IMR-90 (cell line): ENCODE measurements around the gene PPRC1. TPM values are rescaled to one million over a fixed set of nuclear protein-coding genes. Genes with fewer than 3 reads are reported as not detected.

Experiments used
- ATAC-seq: fragments of 200-7000 bp; cut with Tn5 transposase; 2 replicates; pipeline ENCODE4 v1.9.1; 2020; ENCODE audit warnings: low read depth, mild to moderate bottlenecking, moderate library complexity
- BruUV-seq: library from RNA; stranded (reverse); fragments of 400-500 nt; replicated peaks from 2 replicates; lab custom pipeline; 2021; lab: Mats Ljungman, UMichigan
- CTCF ChIA-PET: fragments of 300-600 bp; formaldehyde crosslinking; extraction: SDS; loops from one replicate; lab custom pipeline; 2021; ENCODE audit warnings: antibody characterized with exemption; lab: Yijun Ruan, JAX
- POLR2A ChIA-PET: fragments of 300-600 bp; sonication (Branson Sonifier 250); formaldehyde crosslinking; loops from one replicate; lab custom pipeline; 2022; ENCODE audit warnings: antibody characterized with exemption; ENCODE audit not compliant: unreplicated experiment; lab: Charles Lee
- DNase-seq: peaks from one replicate; pipeline ENCODE4 v3.0.0; 2013
- H2AFZ ChIP-seq: replicated peaks from 2 replicates; pipeline ENCODE3; 2013; ENCODE audit warnings: low read length, mild to moderate bottlenecking; ENCODE audit not compliant: poor library complexity
- H2AK5ac ChIP-seq: 2 replicates; pipeline ENCODE4 v1.6.1; 2013; ENCODE audit warnings: low read depth, low read length, inconsistent platforms
- H2AK9ac ChIP-seq: replicated peaks from 2 replicates; pipeline ENCODE3; 2013; ENCODE audit warnings: mild to moderate bottlenecking, low read depth, low read length, moderate library complexity; ENCODE audit not compliant: poor library complexity
- H2BK120ac ChIP-seq: 2 replicates; pipeline ENCODE4 v1.6.1; 2013; ENCODE audit warnings: low read depth, low read length, inconsistent platforms
- H2BK15ac ChIP-seq: 3 replicates; pipeline ENCODE4 v1.6.1; 2013; ENCODE audit warnings: low read depth, low read length, inconsistent platforms
- H2BK20ac ChIP-seq: 2 replicates; pipeline ENCODE4 v1.6.1; 2013; ENCODE audit warnings: low read depth, mild to moderate bottlenecking, inconsistent platforms, low read length, moderate library complexity
- H2BK5ac ChIP-seq: 2 replicates; pipeline ENCODE4 v1.6.1; 2013; ENCODE audit warnings: mild to moderate bottlenecking, low read depth, low read length, inconsistent platforms; ENCODE audit not compliant: poor library complexity, severe bottlenecking
- H3K14ac ChIP-seq: replicated peaks from 2 replicates; pipeline ENCODE4 v1.6.1; 2013; ENCODE audit warnings: low read depth, low read length, inconsistent platforms
- H3K18ac ChIP-seq: 2 replicates; pipeline ENCODE4 v1.6.1; 2013; ENCODE audit warnings: low read depth, low read length, control low read depth
- H3K23ac ChIP-seq: 2 replicates; pipeline ENCODE4 v1.6.1; 2013; ENCODE audit warnings: low read depth, low read length, inconsistent platforms
- H3K27ac ChIP-seq: 2 replicates; pipeline ENCODE4 v1.5.1; 2013; ENCODE audit warnings: mild to moderate bottlenecking, control low read depth, low read length; ENCODE audit not compliant: insufficient read depth
- H3K27me3 ChIP-seq: 2 replicates; pipeline ENCODE4 v1.6.1; 2013; ENCODE audit warnings: low read length; ENCODE audit not compliant: control insufficient read depth, insufficient read depth
- H3K36me3 ChIP-seq: 2 replicates; pipeline ENCODE4 v1.6.1; 2013; ENCODE audit warnings: low read length, mixed read lengths; ENCODE audit not compliant: control insufficient read depth, insufficient read depth
- H3K4ac ChIP-seq: 2 replicates; pipeline ENCODE4 v1.6.1; 2013; ENCODE audit warnings: low read depth, low read length, inconsistent platforms
- H3K4me1 ChIP-seq: 2 replicates; pipeline ENCODE4 v1.6.1; 2013; ENCODE audit warnings: low read length, mixed read lengths; ENCODE audit not compliant: control insufficient read depth, insufficient read depth
- H3K4me2 ChIP-seq: 2 replicates; pipeline ENCODE4 v1.6.1; 2013; ENCODE audit warnings: low read depth, mild to moderate bottlenecking, control low read depth, low read length, moderate library complexity
- H3K4me3 ChIP-seq: 2 replicates; pipeline ENCODE4 v1.5.1; 2013; ENCODE audit warnings: low read depth, mild to moderate bottlenecking, control low read depth, low read length, moderate library complexity; ENCODE audit not compliant: insufficient read depth
- H3K56ac ChIP-seq: 2 replicates; pipeline ENCODE4 v1.6.1; 2013; ENCODE audit warnings: low read length, inconsistent platforms; ENCODE audit not compliant: insufficient read depth; ENCODE audit errors: extremely low read depth
- H3K79me1 ChIP-seq, 2 experiments: 2 replicates each; pipeline ENCODE4 v1.6.1; 2013; ENCODE audit warnings: low read length in 2 of 2, inconsistent platforms in 1 of 2, low read depth in 1 of 2
- H3K9ac ChIP-seq: 2 replicates; pipeline ENCODE4 v1.6.1; 2013; ENCODE audit warnings: low read depth, low read length, control low read depth
- H3K9me1 ChIP-seq: 2 replicates; pipeline ENCODE4 v1.6.1; 2013; ENCODE audit warnings: low read length, inconsistent platforms; ENCODE audit not compliant: insufficient read depth
- H3K9me3 ChIP-seq: 2 replicates; pipeline ENCODE4 v1.6.1; 2013; ENCODE audit warnings: low read length; ENCODE audit not compliant: control insufficient read depth, insufficient read depth
- H4K20me1 ChIP-seq: 2 replicates; pipeline ENCODE4 v1.6.1; 2013; ENCODE audit warnings: low read length, inconsistent platforms; ENCODE audit not compliant: insufficient read depth
- H4K5ac ChIP-seq: 2 replicates; pipeline ENCODE4 v1.6.1; 2013; ENCODE audit warnings: mild to moderate bottlenecking, low read depth, low read length, control low read depth
- H4K8ac ChIP-seq, 2 experiments: 2 replicates each; pipeline ENCODE4 v1.6.1; 2013; ENCODE audit warnings: low read depth in 2 of 2, low read length in 2 of 2, control low read depth in 1 of 2, inconsistent platforms in 1 of 2
- H4K91ac ChIP-seq: 2 replicates; pipeline ENCODE4 v1.6.1; 2013; ENCODE audit warnings: low read depth, low read length, inconsistent platforms; ENCODE audit not compliant: insufficient read depth
- MXI1 ChIP-seq: IDR thresholded peaks from 2 replicates; pipeline ENCODE4 v1.6.1; 2012; ENCODE audit warnings: low read depth, mild to moderate bottlenecking, low read length, moderate library complexity, borderline replicate concordance
- SMC3 ChIP-seq: fragments of 150-350 bp; IDR thresholded peaks from 2 replicates; pipeline ENCODE4 v1.6.1; 2016; ENCODE audit warnings: low read depth, mild to moderate bottlenecking, antibody characterized with exemption, low read length, moderate library complexity
- WGBS, 2 experiments: methylation state at CpG; one replicate each; pipeline versions ENCODE4 v1.1.5 to v1.1.7; 2013; ENCODE audit warnings: missing lambda C conversion rate in 2 of 2; ENCODE audit not compliant: insufficient read length in 1 of 2; ENCODE audit errors: extremely low coverage in 2 of 2; 5-methylcytosine and 5-hydroxymethylcytosine counted together
- dilution Hi-C: fragments of 300-500 bp; cut with HindIII; formaldehyde crosslinking; loops from one replicate; pipeline ENCODE4 v1.14.3; 2018; ENCODE audit warnings: low sequenced_read_pairs; ENCODE audit not compliant: unreplicated experiment
- in situ Hi-C: fragments of 300-500 bp; cut with MboI; formaldehyde crosslinking; loops from 3 replicates; pipeline ENCODE4 v1.14.3; 2019; ENCODE audit warnings: low sequenced_read_pairs, inconsistent platforms, mixed read lengths
- intact Hi-C: fragments of 100-400 bp; cut with micrococcal nuclease; formaldehyde crosslinking; loops from 2 replicates; pipeline ENCODE4 v1.10.0; 2022
- polyA plus RNA-seq, 3 experiments: library from polyadenylated mRNA; depleted of rRNA; stranded (reverse); fragments of >200 nt; gene quantifications; 2 replicates each; pipeline ENCODE4 v1.2.3, GENCODE V29; 2012; ENCODE audit warnings: low replicate concordance in 1 of 3
- total RNA-seq: library from RNA; depleted of rRNA; stranded (reverse); fragments of >200 nt; gene quantifications from 2 replicates; pipeline ENCODE4 v1.2.3, GENCODE V29; 2012
- TF ChIP-seq, protein P1 (sequence below): fragments of 150-350 bp; IDR thresholded peaks from 2 replicates; pipeline ENCODE4 v1.6.1; 2017; ENCODE audit warnings: mild to moderate bottlenecking, antibody characterized with exemption, low read length, low read depth

Gene PPRC1
- total and polyA plus RNA-seq, 2 of the 4 experiments (the other 2 are of a cell fraction), result 11.8 to 38.7 TPM

DNA sequence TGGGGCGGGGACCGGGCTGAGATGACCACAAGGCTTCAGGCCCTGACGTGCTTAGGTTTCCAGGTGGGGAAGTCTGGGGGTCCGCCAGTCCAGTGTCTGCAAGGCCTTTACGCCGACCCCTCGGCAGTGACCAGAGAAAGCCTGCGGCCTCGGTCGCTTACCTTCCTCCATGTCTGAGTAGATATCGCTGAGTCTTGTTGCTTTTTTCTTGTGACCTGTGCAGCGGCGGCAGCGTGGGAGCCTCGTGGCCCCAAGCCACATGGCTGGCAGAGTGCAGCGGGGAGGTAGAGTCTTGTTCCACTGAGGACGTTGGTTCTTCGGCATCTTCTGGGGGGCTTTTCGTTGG, 19.7 kb downstream of the PPRC1 start:
- TF ChIP-seq, protein P1, sequence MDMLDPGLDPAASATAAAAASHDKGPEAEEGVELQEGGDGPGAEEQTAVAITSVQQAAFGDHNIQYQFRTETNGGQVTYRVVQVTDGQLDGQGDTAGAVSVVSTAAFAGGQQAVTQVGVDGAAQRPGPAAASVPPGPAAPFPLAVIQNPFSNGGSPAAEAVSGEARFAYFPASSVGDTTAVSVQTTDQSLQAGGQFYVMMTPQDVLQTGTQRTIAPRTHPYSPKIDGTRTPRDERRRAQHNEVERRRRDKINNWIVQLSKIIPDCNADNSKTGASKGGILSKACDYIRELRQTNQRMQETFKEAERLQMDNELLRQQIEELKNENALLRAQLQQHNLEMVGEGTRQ, result no peak
- peak; percentile 99 for TF ChIP-seq MXI1
- no peak for TF ChIP-seq SMC3
- Histone ChIP-seq H3K9me3 (no peaks in the 10 kb centered on the region), H3K14ac (peak overlapping the region; percentile 90), H3K9me1 (peaks cover 3% of the 10 kb centered on the region; the same call in 1 of the 2 replicates), H3K56ac (peak overlapping the region; percentile 26), H2AK5ac (peak overlapping the region; percentile 35), H2BK15ac (no peak overlapping the region), H2BK20ac (no peak overlapping the region), H3K4me2 (peak overlapping the region; percentile 86), H4K20me1 (peaks cover 29% of the 10 kb centered on the region), H4K8ac (peak overlapping the region; percentile 3 to 94; a peak in 3 of 4 replicates), H4K5ac (0 out of 2 replicates have a peak overlapping the region, but pooled peaks have one; percentile 14), H3K18ac (no peak overlapping the region), H3K36me3 (peaks cover 28% of the 10 kb centered on the region), H3K27me3 (no peaks in the 10 kb centered on the region), H3K9ac (peak overlapping the region; percentile 74), H2AK9ac (peak overlapping the region; percentile 98), H3K27ac (peak overlapping the region; percentile 65), H3K4me3 (peak overlapping the region; percentile 64), H2AFZ (peak overlapping the region; percentile 95), H2BK120ac (0 out of 2 replicates have a peak overlapping the region, but pooled peaks have one; percentile 30), H3K23ac (peak overlapping the region; percentile 68), H3K4ac (peak overlapping the region; percentile 93), H3K79me1 (peaks cover 12 to 57% of the 10 kb centered on the region in 2 experiments), H3K4me1 (peaks cover 6% of the 10 kb centered on the region; the same call in 1 of the 2 replicates), H4K91ac (peak overlapping the region; percentile 14), H2BK5ac (peak overlapping the region; percentile 64)
- WGBS, 2 experiments, result 0% methylated on average over 5 of the region's 19 CpGs; no CpG with 5 or more reads in 1 of the 2 experiments
- DNase-seq (peak; percentile 14), ATAC-seq (peak; percentile 14)
- ChIA-PET CTCF (interaction anchor here (0.6 kb wide), 1 partner anchor 200 kb away, joined by 3 read pairs; no protein-coding TSS in a partner anchor), POLR2A (no interaction called here)
- intact Hi-C loops, result loop anchor here (2.0 kb wide), 1 partner anchor 32 kb away; the partner anchor contains the start of gene LDB1
- BruUV-seq, result no TSS peak
- in situ Hi-C loops, result no loop called here
- dilution Hi-C loops, result no loop called here
